ENCODE data around the gene RARS2.
"Not testable (repeated sequence)": the region's sequence is repeated elsewhere in the genome, so short reads cannot be mapped to it uniquely, and the experiment has no call there.

Gene RARS2

DNA sequence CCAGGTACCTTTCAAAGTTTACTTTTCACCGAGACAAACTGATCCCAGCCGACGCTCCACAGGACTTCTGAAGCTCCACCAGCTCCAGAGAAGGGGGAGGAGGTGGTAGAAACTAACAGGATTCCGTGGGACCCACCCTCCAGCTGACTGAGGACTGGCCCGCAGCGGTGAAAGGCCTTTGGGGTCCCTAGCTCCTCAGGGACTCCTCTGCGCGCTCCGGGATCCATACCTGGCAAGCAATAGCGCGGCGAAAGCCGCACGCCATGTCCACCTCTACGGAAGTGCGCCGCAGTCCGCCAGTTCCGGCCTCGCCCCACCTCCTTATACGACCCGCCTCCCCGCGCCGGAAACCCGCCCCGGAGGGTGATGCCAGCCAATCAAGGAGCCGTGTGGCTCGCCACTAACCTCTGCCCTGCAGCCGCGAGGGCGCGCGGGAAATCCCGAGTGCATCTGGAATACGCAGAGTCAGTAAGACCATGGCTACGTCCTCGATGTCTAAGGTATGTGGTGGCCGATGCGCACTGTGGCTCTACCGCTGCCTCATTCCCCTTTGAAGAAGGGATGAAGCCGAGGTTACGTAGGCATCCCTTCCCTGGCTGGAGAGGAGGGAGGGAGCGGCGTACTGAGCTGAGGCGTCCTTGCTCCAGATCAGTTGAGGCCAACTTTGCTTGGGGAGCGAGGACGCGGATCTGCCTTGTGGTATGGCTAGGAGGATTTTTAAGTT lies at the start of gene RARS2, which contains the start of gene ORC3:
RARS2 (minus strand) TSS at position 295 of the 724 bp plus-strand sequence; CDS start at position 265, 30 bp downstream.
ORC3 (plus strand) TSS at position 443 of the 724 bp plus-strand sequence; CDS start at position 477, 34 bp downstream.
- DNase-seq = peak; percentile 88

DNA sequence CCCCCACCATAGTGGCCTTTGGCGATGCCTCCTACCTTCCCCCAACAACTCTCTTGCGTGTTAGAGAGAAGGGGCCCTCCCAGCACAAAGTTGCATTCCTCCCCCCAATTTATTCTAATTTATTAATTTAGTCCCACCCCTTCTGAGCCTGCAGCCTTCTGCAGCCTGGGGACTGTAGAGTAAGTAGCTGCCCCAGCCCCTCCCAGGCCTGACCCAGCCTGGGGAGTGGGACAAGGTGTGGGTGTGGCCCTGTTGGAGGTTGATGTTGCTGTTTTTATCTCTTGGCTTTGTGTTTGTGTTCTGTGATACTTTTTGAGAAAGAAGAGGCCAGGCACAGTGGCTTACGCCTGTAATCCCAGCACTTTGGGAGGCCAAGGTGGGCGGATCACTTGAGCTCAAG lies 49.6 kb upstream of the RARS2 start:
- no peak for DNase-seq

- DNase-seq = no peak
These were observed 47.3 kb upstream of the RARS2 start for GRCh38 chr6:87637106-87637505.

DNA sequence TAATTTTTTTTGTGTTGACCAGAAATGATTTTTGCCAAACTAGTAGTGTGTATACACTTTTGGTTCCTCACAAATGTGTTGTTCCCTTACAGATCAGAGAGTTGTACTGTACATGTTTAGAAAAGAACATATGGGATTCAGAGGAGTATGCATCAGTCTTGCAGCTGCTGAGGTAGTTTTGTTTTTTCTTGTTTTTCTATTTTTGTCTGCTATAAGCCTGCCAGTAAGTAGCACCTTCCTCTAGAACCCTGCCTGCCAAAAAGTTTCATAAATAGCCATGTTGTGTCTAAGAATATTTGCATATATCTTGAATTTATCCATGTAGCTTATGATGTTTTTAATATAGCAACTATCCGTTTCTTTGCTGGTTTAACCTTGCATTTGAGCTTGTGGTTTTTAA lies 46.5 kb upstream of the RARS2 start:
- no peak for DNase-seq

- no peak for DNase-seq
These were observed 44.1 kb upstream of the RARS2 start for GRCh38 chr6:87633851-87634250.

GRCh38 chr6:87630746-87631145 lies 41.0 kb upstream of the RARS2 start:
- DNase-seq = no peak

- DNase-seq = no peak
These were observed 39.1 kb upstream of the RARS2 start for GRCh38 chr6:87628881-87629280.

- DNase-seq = no peak
These were observed 38.6 kb upstream of the RARS2 start for GRCh38 chr6:87628424-87628823.

DNA sequence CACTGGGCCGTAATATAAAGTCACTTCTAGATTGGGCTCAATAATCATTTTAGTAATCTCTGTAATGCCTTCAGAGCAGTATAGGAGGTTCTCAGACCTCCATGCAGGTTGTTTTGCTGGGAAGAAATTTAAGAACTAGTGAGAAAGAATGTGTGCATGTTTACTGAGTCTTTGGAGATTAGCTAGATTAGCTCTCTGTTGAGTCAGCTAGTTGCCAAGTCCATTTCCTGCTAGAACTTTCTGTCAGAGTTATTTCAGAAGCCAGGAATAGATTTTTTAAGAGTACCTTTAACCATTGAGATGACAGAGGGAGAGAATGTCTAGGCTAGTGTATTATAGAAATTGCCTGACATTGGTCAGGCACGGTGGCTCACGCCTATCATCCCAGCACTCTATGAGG lies 33.5 kb upstream of the RARS2 start:
- DNase-seq = no peak

DNA sequence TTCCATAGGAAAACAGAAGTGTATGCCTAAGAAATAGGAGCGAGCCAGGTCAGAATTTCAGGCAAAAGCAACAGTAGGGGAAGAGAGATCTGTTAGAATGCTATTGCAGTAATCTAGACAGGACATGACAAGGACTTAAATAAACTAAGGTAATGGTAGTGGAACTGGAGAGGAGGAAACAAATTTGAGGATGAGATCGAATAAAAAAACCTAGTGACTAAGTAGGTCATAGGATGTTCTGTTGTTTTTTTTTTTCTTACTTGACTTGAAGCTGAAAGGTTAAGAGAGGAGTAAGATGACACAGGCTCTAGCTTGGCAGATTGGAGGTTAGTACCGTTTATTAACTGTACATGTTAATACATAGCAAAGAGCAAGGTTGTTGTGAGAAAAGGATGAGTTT lies 28.7 kb upstream of the RARS2 start:
- no peak for DNase-seq

- DNase-seq = no peak
These were observed 27.6 kb upstream of the RARS2 start for GRCh38 chr6:87617405-87617804.

- not testable (repeated sequence) for DNase-seq
These were observed 23.2 kb upstream of the RARS2 start for GRCh38 chr6:87613018-87613417.

DNA sequence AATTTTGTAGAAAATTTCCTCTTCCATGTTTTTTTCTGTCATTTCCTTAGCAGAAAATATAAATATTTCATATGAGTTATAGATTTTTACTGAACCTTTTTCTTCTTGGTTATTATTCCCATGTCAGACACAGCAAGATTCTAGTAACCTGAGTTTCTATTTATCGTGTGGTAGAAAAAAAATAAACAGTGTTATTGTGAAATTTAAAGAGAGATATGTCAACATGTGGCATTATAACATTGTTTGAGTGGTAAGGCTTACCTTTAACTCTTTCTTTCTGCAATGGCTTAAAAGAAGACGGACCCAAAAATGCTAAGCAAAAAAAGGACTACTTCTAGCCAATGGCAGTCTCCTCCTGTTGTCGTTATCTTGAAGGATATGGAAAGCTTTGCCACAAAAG lies 19.0 kb upstream of the RARS2 start:
- DNase-seq = no peak

DNA sequence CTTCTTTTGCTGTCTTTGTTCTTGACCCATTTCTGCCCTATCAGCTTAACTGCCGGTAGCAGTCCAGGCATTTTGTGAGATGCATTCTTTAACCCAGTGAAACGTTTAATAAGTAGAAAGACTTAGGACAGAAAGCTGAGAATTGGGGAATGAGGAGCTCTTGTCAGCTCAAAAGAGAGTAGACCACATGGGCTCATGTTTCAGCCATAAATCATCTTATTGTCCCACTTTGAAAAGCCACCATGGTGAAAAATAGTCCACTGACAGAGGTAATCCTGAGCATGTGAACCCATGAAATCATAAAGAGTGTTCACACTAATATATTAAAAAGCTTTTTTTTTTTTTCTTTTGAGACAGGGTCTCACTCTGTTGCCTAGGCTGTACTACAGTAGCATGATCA lies 16.4 kb upstream of the RARS2 start:
- no peak for DNase-seq

DNA sequence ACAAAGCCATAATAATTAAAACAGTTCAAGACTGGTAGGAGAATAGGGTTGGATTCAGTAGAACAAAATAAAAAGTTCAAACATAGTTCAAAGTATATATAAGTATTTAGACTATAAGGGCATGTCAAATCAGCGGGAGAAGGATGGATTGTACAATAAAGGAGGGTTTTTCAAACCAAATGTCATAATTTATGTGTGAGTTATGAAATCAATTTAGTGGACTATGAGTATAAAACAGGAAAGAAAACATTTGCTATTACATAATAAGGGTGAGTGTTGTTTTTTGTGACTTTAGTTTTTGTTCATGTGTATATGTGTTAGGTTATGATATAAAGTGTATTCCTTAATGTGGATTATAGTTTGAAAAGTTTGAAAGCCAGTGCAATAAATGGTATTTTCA lies 10.8 kb upstream of the RARS2 start:
- DNase-seq = no peak

GRCh38 chr6:87590990-87591389 lies 1.2 kb upstream of the RARS2 start:
- no peak for DNase-seq

GRCh38 chr6:87590417-87590880 lies 662 bp upstream of the RARS2 start:
- DNase-seq = no peak

GRCh38 chr6:87588756-87589407 lies 905 bp downstream of the RARS2 start:
- no peak for DNase-seq

DNA sequence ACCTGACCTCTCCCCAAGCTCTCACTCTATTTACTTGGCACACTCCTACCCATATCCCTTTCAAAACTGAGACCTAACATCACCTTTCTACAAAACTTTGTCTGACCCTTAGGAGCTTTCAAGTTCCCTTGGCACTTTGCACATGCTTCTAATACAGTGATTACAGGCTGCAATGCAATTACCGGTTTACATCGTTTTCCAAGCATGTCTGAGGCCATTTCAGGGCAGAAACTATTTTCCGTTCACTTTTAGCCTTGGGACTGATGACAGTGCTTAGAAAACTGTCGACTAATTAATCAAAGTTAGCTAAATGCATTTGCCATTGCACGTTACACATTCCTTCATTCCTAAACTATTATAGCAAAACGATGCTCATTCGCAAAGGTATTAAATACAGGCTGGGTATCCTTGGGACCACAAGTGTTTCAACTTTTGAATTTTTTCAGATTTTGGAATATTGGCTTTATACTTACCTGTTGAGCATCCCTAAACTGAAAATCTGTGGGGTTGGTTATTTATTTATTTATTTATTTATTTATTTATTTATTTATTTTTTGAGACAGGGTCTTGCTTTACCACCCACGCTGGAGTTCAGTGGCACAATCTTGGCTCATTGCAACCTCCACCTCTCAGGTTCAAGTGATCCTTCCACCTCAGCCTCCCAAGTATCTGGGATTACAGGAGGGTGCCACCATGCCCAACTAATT lies 3.3 kb downstream of the RARS2 start:
- DNase-seq = no peak

DNA sequence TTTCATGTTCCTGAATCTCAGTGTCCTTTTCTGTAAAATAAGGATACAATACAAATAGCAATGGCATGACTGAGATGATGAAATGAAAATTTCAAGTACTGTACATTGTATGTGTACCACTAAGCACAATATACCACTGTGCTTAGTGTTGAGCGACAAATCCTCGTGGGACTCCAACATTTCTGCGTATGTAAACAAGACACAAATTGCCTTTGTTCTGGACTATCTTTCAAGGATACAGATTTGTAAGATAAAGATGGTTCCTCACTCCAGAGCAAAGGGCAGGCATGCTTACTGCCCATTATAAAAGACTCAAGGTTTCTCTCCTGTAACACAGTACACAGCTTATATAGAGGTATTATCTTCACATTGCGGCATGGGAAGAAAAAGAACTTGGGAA lies 6.0 kb downstream of the RARS2 start:
- no peak for DNase-seq

DNA sequence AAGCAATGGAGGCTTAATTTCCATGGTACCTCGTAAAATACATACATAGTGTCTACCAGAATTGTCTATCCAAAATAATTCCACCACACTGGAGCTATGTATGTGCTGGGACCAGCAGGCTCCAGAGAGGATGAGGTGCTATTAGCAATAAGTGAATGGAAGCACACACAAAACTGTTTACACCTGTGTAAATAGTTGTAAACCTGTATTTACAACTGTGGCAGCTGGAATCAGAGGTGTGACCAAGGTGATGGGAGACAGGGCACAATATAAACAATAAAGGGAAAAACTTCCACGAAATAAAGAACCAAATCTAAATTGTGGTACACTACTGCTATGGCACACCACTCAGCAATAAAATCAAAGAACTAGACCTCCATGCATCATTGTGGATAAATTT lies 14.4 kb downstream of the RARS2 start:
- no peak for DNase-seq

- no peak for DNase-seq
These were observed 15.5 kb downstream of the RARS2 start for GRCh38 chr6:87574237-87574804.

DNA sequence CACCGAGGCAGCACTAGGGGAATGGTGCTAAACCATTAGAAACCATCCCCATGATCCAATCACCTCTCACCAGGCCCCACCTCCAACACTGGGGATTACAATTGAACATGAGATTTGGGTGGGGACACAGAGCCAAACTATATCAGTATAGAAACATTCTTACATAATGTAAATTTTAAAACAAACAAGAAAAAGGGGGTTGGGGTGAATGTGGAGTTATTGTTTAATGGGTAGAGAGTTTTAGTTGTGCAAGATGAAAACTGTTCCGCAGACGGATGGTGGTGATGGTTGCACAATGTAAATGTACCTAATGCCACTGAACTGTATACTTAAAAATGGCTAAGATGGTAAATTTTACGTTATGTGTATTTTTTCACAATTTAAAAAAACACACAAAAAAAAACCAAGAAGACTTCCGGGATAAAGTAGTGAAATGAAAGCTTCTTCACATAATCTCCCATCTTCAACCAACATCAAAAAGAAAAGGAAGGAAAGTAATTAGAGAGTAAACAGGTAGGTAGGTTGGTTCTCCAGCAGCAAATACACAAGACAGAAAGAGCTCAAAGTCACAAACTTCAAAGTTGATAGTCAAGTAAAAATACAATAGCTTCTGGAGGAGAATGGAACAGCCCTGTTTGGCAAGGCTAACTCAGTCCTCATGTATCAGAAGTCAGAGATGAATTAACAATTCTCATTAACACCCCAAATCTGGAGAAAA lies 16.3 kb downstream of the RARS2 start:
- no peak for DNase-seq
